Measurements from ENCODE around the gene CLSTN2.
A peak's percentile ranks its signal among the peaks of the same experiment; 100 is the strongest.

The CLSTN2 gene

GRCh38 chr3:140332131-140332530, 397.1 kb downstream of the CLSTN2 start:
- Histone ChIP-seq H3K36me3 (ENCODE audit: control insufficient read depth in 1 of 2, insufficient read depth in 2 of 2, low read length in 2 of 2) (peaks cover 0 to 3% of the 10 kb centered on the region in 2 experiments), H3K14ac (ENCODE audit: low read length) (no peak overlapping the region), H2BK5ac (ENCODE audit: low read depth, low read length, poor library complexity) (no peak overlapping the region), H2AK5ac (ENCODE audit: low read length) (no peak overlapping the region), H2AFZ (ENCODE audit: insufficient read depth, low read length, poor library complexity) (no peak overlapping the region), H3K4me3 (ENCODE audit: low read depth, low read length) (no peak overlapping the region), H4K91ac (ENCODE audit: low read depth, low read length) (no peak overlapping the region), H3K23ac (ENCODE audit: low read length) (no peak overlapping the region), H3K4ac (ENCODE audit: low read depth, low read length) (no peak overlapping the region), H3K4me2 (ENCODE audit: low read length) (no peak overlapping the region), H3K27ac (ENCODE audit: low read depth, low read length) (no peak overlapping the region), H4K12ac (ENCODE audit: low read depth, low read length) (no peak overlapping the region), H3K9ac (ENCODE audit: low read length) (no peak overlapping the region), H4K8ac (ENCODE audit: low read depth, low read length) (no peak overlapping the region), H2BK12ac (ENCODE audit: low read length) (no peak overlapping the region), H3K79me2 (ENCODE audit: control insufficient read depth, insufficient read depth, low read length, poor library complexity) (no peaks in the 10 kb centered on the region), H3K27me3 (ENCODE audit: insufficient read depth, low read length) (no peaks in the 10 kb centered on the region), H3K18ac (ENCODE audit: low read length) (no peak overlapping the region), H3K4me1 (ENCODE audit: control insufficient read depth in 1 of 2, insufficient read depth in 2 of 2, low read length in 2 of 2) (no peaks in the 10 kb centered on the region), H3K9me3 (ENCODE audit: insufficient read depth, low read depth, low read length) (no peaks in the 10 kb centered on the region), H3K79me1 (ENCODE audit: low read length) (no peaks in the 10 kb centered on the region), H2BK120ac (ENCODE audit: insufficient read depth, low read length, poor library complexity) (no peak overlapping the region)
- WGBS (ENCODE audit: extremely low coverage, insufficient coverage, insufficient read length): no CpG with 5 or more reads among the region's 2 CpGs
- DNase-seq: no peak

GRCh38 chr3:140334132-140334929, 399.3 kb downstream of the CLSTN2 start:
- no peak overlapping the region for H2BK5ac ChIP-seq (ENCODE audit: low read depth, low read length, poor library complexity)
- no peaks in the 10 kb centered on the region for H3K79me1 ChIP-seq (ENCODE audit: low read length)
- H3K9ac ChIP-seq (ENCODE audit: low read length): no peak overlapping the region
- no peak overlapping the region for H2AK5ac ChIP-seq (ENCODE audit: low read length)
- H3K79me2 ChIP-seq (ENCODE audit: control insufficient read depth, insufficient read depth, low read length, poor library complexity): no peaks in the 10 kb centered on the region
- H3K18ac ChIP-seq (ENCODE audit: low read length): no peak overlapping the region
- WGBS (ENCODE audit: extremely low coverage, insufficient coverage, insufficient read length): no CpG with 5 or more reads among the region's 5 CpGs
- no peaks in the 10 kb centered on the region for H3K27me3 ChIP-seq (ENCODE audit: insufficient read depth, low read length)
- H3K4ac ChIP-seq (ENCODE audit: low read depth, low read length): no peak overlapping the region
- no peak overlapping the region for H3K14ac ChIP-seq (ENCODE audit: low read length)
- no peak overlapping the region for H4K12ac ChIP-seq (ENCODE audit: low read depth, low read length)
- no peaks in the 10 kb centered on the region for H3K4me1 ChIP-seq (ENCODE audit: control insufficient read depth in 1 of 2, insufficient read depth in 2 of 2, low read length in 2 of 2)
- H3K4me2 ChIP-seq (ENCODE audit: low read length): no peak overlapping the region
- peaks cover 0 to 3% of the 10 kb centered on the region in 2 experiments for H3K36me3 ChIP-seq (ENCODE audit: control insufficient read depth in 1 of 2, insufficient read depth in 2 of 2, low read length in 2 of 2)
- H3K23ac ChIP-seq (ENCODE audit: low read length): no peak overlapping the region
- H3K4me3 ChIP-seq (ENCODE audit: low read depth, low read length): no peak overlapping the region
- no peak overlapping the region for H2BK120ac ChIP-seq (ENCODE audit: insufficient read depth, low read length, poor library complexity)
- no peak overlapping the region for H2BK12ac ChIP-seq (ENCODE audit: low read length)
- no peak overlapping the region for H4K91ac ChIP-seq (ENCODE audit: low read depth, low read length)
- no peak overlapping the region for H2AFZ ChIP-seq (ENCODE audit: insufficient read depth, low read length, poor library complexity)
- DNase-seq: no peak
- H3K9me3 ChIP-seq (ENCODE audit: insufficient read depth, low read depth, low read length): no peaks in the 10 kb centered on the region
- no peak overlapping the region for H3K27ac ChIP-seq (ENCODE audit: low read depth, low read length)
- H4K8ac ChIP-seq (ENCODE audit: low read depth, low read length): no peak overlapping the region

GRCh38 chr3:140336465-140336864, 401.5 kb downstream of the CLSTN2 start:
- Histone ChIP-seq H2AK5ac (ENCODE audit: low read length) (no peak overlapping the region), H3K27me3 (ENCODE audit: insufficient read depth, low read length) (no peaks in the 10 kb centered on the region), H3K4me3 (ENCODE audit: low read depth, low read length) (no peak overlapping the region), H3K79me1 (ENCODE audit: low read length) (no peaks in the 10 kb centered on the region), H3K9ac (ENCODE audit: low read length) (no peak overlapping the region), H2BK120ac (ENCODE audit: insufficient read depth, low read length, poor library complexity) (no peak overlapping the region), H3K4me1 (ENCODE audit: control insufficient read depth in 1 of 2, insufficient read depth in 2 of 2, low read length in 2 of 2) (no peaks in the 10 kb centered on the region), H4K12ac (ENCODE audit: low read depth, low read length) (no peak overlapping the region), H3K36me3 (ENCODE audit: control insufficient read depth in 1 of 2, insufficient read depth in 2 of 2, low read length in 2 of 2) (peaks cover 0 to 3% of the 10 kb centered on the region in 2 experiments), H3K14ac (ENCODE audit: low read length) (no peak overlapping the region), H3K79me2 (ENCODE audit: control insufficient read depth, insufficient read depth, low read length, poor library complexity) (no peaks in the 10 kb centered on the region), H2AFZ (ENCODE audit: insufficient read depth, low read length, poor library complexity) (no peak overlapping the region), H4K91ac (ENCODE audit: low read depth, low read length) (no peak overlapping the region), H2BK12ac (ENCODE audit: low read length) (no peak overlapping the region), H3K4me2 (ENCODE audit: low read length) (no peak overlapping the region), H3K18ac (ENCODE audit: low read length) (no peak overlapping the region), H3K27ac (ENCODE audit: low read depth, low read length) (no peak overlapping the region), H3K4ac (ENCODE audit: low read depth, low read length) (no peak overlapping the region), H2BK5ac (ENCODE audit: low read depth, low read length, poor library complexity) (no peak overlapping the region), H4K8ac (ENCODE audit: low read depth, low read length) (no peak overlapping the region), H3K9me3 (ENCODE audit: insufficient read depth, low read depth, low read length) (no peaks in the 10 kb centered on the region), H3K23ac (ENCODE audit: low read length) (no peak overlapping the region)
- DNase-seq: no peak
- WGBS (ENCODE audit: extremely low coverage, insufficient coverage, insufficient read length): no CpG with 5 or more reads among the region's 3 CpGs

- H2BK120ac ChIP-seq (ENCODE audit: insufficient read depth, low read length, poor library complexity): no peak overlapping the region
- no peak overlapping the region for H3K14ac ChIP-seq (ENCODE audit: low read length)
- no peak overlapping the region for H2AK5ac ChIP-seq (ENCODE audit: low read length)
- DNase-seq: peak; percentile 63 to 84
- H3K23ac ChIP-seq (ENCODE audit: low read length): no peak overlapping the region
- H2BK12ac ChIP-seq (ENCODE audit: low read length): no peak overlapping the region
- H3K4me1 ChIP-seq (ENCODE audit: control insufficient read depth in 1 of 2, insufficient read depth in 2 of 2, low read length in 2 of 2): no peaks in the 10 kb centered on the region
- H3K27ac ChIP-seq (ENCODE audit: low read depth, low read length): no peak overlapping the region
- no peaks in the 10 kb centered on the region for H3K27me3 ChIP-seq (ENCODE audit: insufficient read depth, low read length)
- no CpG with 5 or more reads among the region's 6 CpGs for WGBS (ENCODE audit: extremely low coverage, insufficient coverage, insufficient read length)
- no peaks in the 10 kb centered on the region for H3K9me3 ChIP-seq (ENCODE audit: insufficient read depth, low read depth, low read length)
- no peak overlapping the region for H2BK5ac ChIP-seq (ENCODE audit: low read depth, low read length, poor library complexity)
- no peaks in the 10 kb centered on the region for H3K79me1 ChIP-seq (ENCODE audit: low read length)
- H4K91ac ChIP-seq (ENCODE audit: low read depth, low read length): no peak overlapping the region
- H3K4me3 ChIP-seq (ENCODE audit: low read depth, low read length): no peak overlapping the region
- no peaks in the 10 kb centered on the region for H3K79me2 ChIP-seq (ENCODE audit: control insufficient read depth, insufficient read depth, low read length, poor library complexity)
- H4K12ac ChIP-seq (ENCODE audit: low read depth, low read length): no peak overlapping the region
- H3K18ac ChIP-seq (ENCODE audit: low read length): no peak overlapping the region
- no peak overlapping the region for H3K4me2 ChIP-seq (ENCODE audit: low read length)
- peaks cover 0 to 3% of the 10 kb centered on the region in 2 experiments for H3K36me3 ChIP-seq (ENCODE audit: control insufficient read depth in 1 of 2, insufficient read depth in 2 of 2, low read length in 2 of 2)
- H2AFZ ChIP-seq (ENCODE audit: insufficient read depth, low read length, poor library complexity): no peak overlapping the region
- H4K8ac ChIP-seq (ENCODE audit: low read depth, low read length): no peak overlapping the region
- H3K9ac ChIP-seq (ENCODE audit: low read length): peak overlapping the region; percentile 36
- H3K4ac ChIP-seq (ENCODE audit: low read depth, low read length): no peak overlapping the region
Observed at GRCh38 chr3:140338916-140339315, 403.9 kb downstream of the CLSTN2 start.
